ENCODE measurements around the gene PDE4D. TPM values are rescaled to one million over a fixed set of nuclear protein-coding genes. Genes with fewer than 3 reads are reported as not detected.

Gene PDE4D
- total and polyA plus RNA-seq, 10 of the 15 experiments (the other 5 are each of a cell fraction or from before 2014, with no cell fraction given) = 0.87 to 4.1 (median 2.2) TPM

- TF ChIP-seq, protein P1, sequence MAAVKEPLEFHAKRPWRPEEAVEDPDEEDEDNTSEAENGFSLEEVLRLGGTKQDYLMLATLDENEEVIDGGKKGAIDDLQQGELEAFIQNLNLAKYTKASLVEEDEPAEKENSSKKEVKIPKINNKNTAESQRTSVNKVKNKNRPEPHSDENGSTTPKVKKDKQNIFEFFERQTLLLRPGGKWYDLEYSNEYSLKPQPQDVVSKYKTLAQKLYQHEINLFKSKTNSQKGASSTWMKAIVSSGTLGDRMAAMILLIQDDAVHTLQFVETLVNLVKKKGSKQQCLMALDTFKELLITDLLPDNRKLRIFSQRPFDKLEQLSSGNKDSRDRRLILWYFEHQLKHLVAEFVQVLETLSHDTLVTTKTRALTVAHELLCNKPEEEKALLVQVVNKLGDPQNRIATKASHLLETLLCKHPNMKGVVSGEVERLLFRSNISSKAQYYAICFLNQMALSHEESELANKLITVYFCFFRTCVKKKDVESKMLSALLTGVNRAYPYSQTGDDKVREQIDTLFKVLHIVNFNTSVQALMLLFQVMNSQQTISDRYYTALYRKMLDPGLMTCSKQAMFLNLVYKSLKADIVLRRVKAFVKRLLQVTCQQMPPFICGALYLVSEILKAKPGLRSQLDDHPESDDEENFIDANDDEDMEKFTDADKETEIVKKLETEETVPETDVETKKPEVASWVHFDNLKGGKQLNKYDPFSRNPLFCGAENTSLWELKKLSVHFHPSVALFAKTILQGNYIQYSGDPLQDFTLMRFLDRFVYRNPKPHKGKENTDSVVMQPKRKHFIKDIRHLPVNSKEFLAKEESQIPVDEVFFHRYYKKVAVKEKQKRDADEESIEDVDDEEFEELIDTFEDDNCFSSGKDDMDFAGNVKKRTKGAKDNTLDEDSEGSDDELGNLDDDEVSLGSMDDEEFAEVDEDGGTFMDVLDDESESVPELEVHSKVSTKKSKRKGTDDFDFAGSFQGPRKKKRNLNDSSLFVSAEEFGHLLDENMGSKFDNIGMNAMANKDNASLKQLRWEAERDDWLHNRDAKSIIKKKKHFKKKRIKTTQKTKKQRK (IDR thresholded peaks at IDR 0.05; ENCODE audit: low read depth, low read length) = no peak
- TF ChIP-seq, protein P2, sequence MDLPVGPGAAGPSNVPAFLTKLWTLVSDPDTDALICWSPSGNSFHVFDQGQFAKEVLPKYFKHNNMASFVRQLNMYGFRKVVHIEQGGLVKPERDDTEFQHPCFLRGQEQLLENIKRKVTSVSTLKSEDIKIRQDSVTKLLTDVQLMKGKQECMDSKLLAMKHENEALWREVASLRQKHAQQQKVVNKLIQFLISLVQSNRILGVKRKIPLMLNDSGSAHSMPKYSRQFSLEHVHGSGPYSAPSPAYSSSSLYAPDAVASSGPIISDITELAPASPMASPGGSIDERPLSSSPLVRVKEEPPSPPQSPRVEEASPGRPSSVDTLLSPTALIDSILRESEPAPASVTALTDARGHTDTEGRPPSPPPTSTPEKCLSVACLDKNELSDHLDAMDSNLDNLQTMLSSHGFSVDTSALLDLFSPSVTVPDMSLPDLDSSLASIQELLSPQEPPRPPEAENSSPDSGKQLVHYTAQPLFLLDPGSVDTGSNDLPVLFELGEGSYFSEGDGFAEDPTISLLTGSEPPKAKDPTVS (IDR thresholded peaks at IDR 0.05; ENCODE audit: low read depth, low read length) = no peak
- TF ChIP-seq CTCF (IDR thresholded peaks at IDR 0.05 in 2 of 3, conservative IDR thresholded peaks at IDR 0.05 in 1 of 3; ENCODE audit: control insufficient read depth in 2 of 3, extremely low read depth in 1 of 3, insufficient read depth in 1 of 3, low read depth in 3 of 3, low read length in 3 of 3) (no peak), MLLT1 (IDR thresholded peaks at IDR 0.05) (no peak), ZNF384 (IDR thresholded peaks at IDR 0.05; ENCODE audit: borderline replicate concordance, low read depth, low read length) (no peak)
Measured at GRCh38 chr5:59622848-59623247, 270.7 kb downstream of the PDE4D start (continued).

Measured in GM12878 (cell line).